ENCODE results near the gene SPIRE2. TPM values are rescaled to one million over a fixed set of nuclear protein-coding genes. Genes with fewer than 3 reads are reported as not detected.
"Not testable (repeated sequence)": the region's sequence is repeated elsewhere in the genome, so short reads cannot be mapped to it uniquely, and the experiment has no call there.

SPIRE2 gene
- total RNA-seq, 2 donors from 2014 or later = 2.0 TPM; not detected in 1

GRCh38 chr16:89912143-89912542, 83.9 kb downstream of the SPIRE2 start:
- ATAC-seq (ENCODE audit: insufficient number of reproducible peaks, low FRiP score, low read depth) (no peak), DNase-seq (ENCODE audit: low spot score) (no peak)
- Histone ChIP-seq H3K4me3 (no peak overlapping the region), H3K27ac (no peak overlapping the region), H3K9me3 (no peaks in the 10 kb centered on the region), H3K27me3 (replicated peaks; ENCODE audit: insufficient read depth) (no peaks in the 10 kb centered on the region), H3K36me3 (peaks cover 22% of the 10 kb centered on the region), H3K4me1 (ENCODE audit: control insufficient read depth in 1 of 2, low read depth in 2 of 2) (no peaks in the 10 kb centered on the region)
- TF ChIP-seq CTCF (IDR thresholded peaks at IDR 0.05) = no peak

- peaks cover 22% of the 10 kb centered on the region for H3K36me3 ChIP-seq
- ATAC-seq (ENCODE audit: insufficient number of reproducible peaks, low FRiP score, low read depth) = no peak
- H3K27me3 ChIP-seq (replicated peaks; ENCODE audit: insufficient read depth) = no peaks in the 10 kb centered on the region
- H3K9me3 ChIP-seq = no peaks in the 10 kb centered on the region
- H3K4me1 ChIP-seq (ENCODE audit: control insufficient read depth in 1 of 2, low read depth in 2 of 2) = peaks cover 3 to 4% of the 10 kb centered on the region in 2 donors
- TF ChIP-seq CTCF (IDR thresholded peaks at IDR 0.05) = no peak
- H3K4me3 ChIP-seq = no peak overlapping the region
- H3K27ac ChIP-seq = no peak overlapping the region
- no peak for DNase-seq (ENCODE audit: low spot score)
These were observed 84.4 kb downstream of the SPIRE2 start for GRCh38 chr16:89912627-89913026.

GRCh38 chr16:89913408-89914387, 85.4 kb downstream of the SPIRE2 start:
- no peaks in the 10 kb centered on the region for H3K9me3 ChIP-seq
- DNase-seq (ENCODE audit: low spot score) (no peak), ATAC-seq (ENCODE audit: insufficient number of reproducible peaks, low FRiP score, low read depth) (no peak)
- H3K4me3 ChIP-seq = no peak overlapping the region
- no peak overlapping the region for H3K27ac ChIP-seq
- TF ChIP-seq CTCF (IDR thresholded peaks at IDR 0.05) = no peak
- no peaks in the 10 kb centered on the region for H3K27me3 ChIP-seq (replicated peaks; ENCODE audit: insufficient read depth)
- H3K4me1 ChIP-seq (ENCODE audit: control insufficient read depth in 1 of 2, low read depth in 2 of 2) = peaks cover 11 to 14% of the 10 kb centered on the region in 2 donors
- H3K36me3 ChIP-seq = peaks cover 21% of the 10 kb centered on the region

- Histone ChIP-seq H3K36me3 (peaks cover 11% of the 10 kb centered on the region), H3K4me1 (ENCODE audit: control insufficient read depth in 1 of 2, low read depth in 2 of 2) (peaks cover 12 to 20% of the 10 kb centered on the region in 2 donors)
- ATAC-seq (ENCODE audit: insufficient number of reproducible peaks, low FRiP score, low read depth); H3K4me3 ChIP-seq; DNase-seq (ENCODE audit: low spot score); H3K27me3 ChIP-seq (replicated peaks; ENCODE audit: insufficient read depth); H3K9me3 ChIP-seq; H3K27ac ChIP-seq: not testable (repeated sequence)
These were observed 86.5 kb downstream of the SPIRE2 start for GRCh38 chr16:89914642-89915285.

GRCh38 chr16:89915303-89916232, 87.3 kb downstream of the SPIRE2 start:
- DNase-seq (ENCODE audit: low spot score) (no peak), ATAC-seq (ENCODE audit: insufficient number of reproducible peaks, low FRiP score, low read depth) (no peak)
- no peak for TF ChIP-seq CTCF (IDR thresholded peaks at IDR 0.05)

More at GRCh38 chr16:89915303-89916232, 87.3 kb downstream of the SPIRE2 start:
- Histone ChIP-seq H3K27me3 (replicated peaks; ENCODE audit: insufficient read depth) (no peaks in the 10 kb centered on the region), H3K36me3 (peaks cover 9% of the 10 kb centered on the region), H3K4me1 (ENCODE audit: control insufficient read depth in 1 of 2, low read depth in 2 of 2) (peaks cover 12 to 26% of the 10 kb centered on the region in 2 donors), H3K9me3 (no peaks in the 10 kb centered on the region), H3K27ac (no peak overlapping the region), H3K4me3 (no peak overlapping the region)
